Naive thymus-derived CD4-positive, alpha-beta T cell (primary cell): ENCODE data around the gene NEURL4. TPM values are rescaled to one million over a fixed set of nuclear protein-coding genes. Genes with fewer than 3 reads are reported as not detected.

Source experiments
- polyA plus RNA-seq, 2 donors: library from polyadenylated mRNA; unstranded; fragments of 300-500 nt; fragmentation: Illumina TruSeq; gene quantifications; one replicate each; pipeline ENCODE4 v1.2.3, GENCODE V29; 2021
- total RNA-seq, 6 experiments: library from RNA in 5 of 6; stranded (reverse) in 5 of 6; gene quantifications; 1 replicate in 5 of 6; 2 replicates in 1 of 6; pipeline ENCODE4 v1.2.3 and lab custom pipeline; 2021 to 2026

The NEURL4 gene
- total and polyA plus RNA-seq, 7 experiments from 2014 or later: 1.1 to 92.6 (median 50.0) TPM

Other genes with a start within 250 kb of the NEURL4 start
Only the 30 nearest of the 34 such genes appear.
- 10 to 100 TPM in 1 of 5 experiments, 1 to 10 TPM in 1, under 1 TPM in 1, not detected in 2; 0.27 to 15.0 (median 1.9) TPM for gene ASGR2, start 214.5 kb downstream of the NEURL4 start, total RNA-seq
- not detected for gene ASGR2, start 214.5 kb downstream of the NEURL4 start, polyA plus RNA-seq
- gene ASGR1, start 150.0 kb downstream of the NEURL4 start, total RNA-seq: 10 to 100 TPM in 1 of 5 experiments, 1 to 10 TPM in 1, under 1 TPM in 2, not detected in 1; 0.79 to 11.9 (median 1.3) TPM
- not detected for gene ASGR1, start 150.0 kb downstream of the NEURL4 start, polyA plus RNA-seq
- 10 to 100 TPM; 10.9 to 25.4 (median 16.5) TPM for gene DLG4, start 109.5 kb downstream of the NEURL4 start, total RNA-seq
- gene DLG4, start 109.5 kb downstream of the NEURL4 start, polyA plus RNA-seq: under 1 TPM; 0.26 to 0.83 TPM
- 100 to 1,000 TPM; 287 to 390 (median 339) TPM for gene ACADVL, start 109.4 kb downstream of the NEURL4 start, total RNA-seq
- gene ACADVL, start 109.4 kb downstream of the NEURL4 start, polyA plus RNA-seq: 10 to 100 TPM; 75.3 to 88.4 TPM
- 10 to 100 TPM; 51.2 to 91.5 (median 52.3) TPM for gene DVL2, start 94.8 kb downstream of the NEURL4 start, total RNA-seq
- 10 to 100 TPM; 15.1 to 31.1 TPM for gene DVL2, start 94.8 kb downstream of the NEURL4 start, polyA plus RNA-seq
- gene PHF23, start 89.9 kb downstream of the NEURL4 start, total RNA-seq: 10 to 100 TPM; 12.3 to 58.7 (median 55.2) TPM
- 10 to 100 TPM; 16.0 to 41.3 TPM for gene PHF23, start 89.9 kb downstream of the NEURL4 start, polyA plus RNA-seq
- 100 to 1,000 TPM; 214 to 427 (median 286) TPM for gene GABARAP, start 86.9 kb downstream of the NEURL4 start, total RNA-seq
- 100 to 1,000 TPM; 656 to 950 TPM for gene GABARAP, start 86.9 kb downstream of the NEURL4 start, polyA plus RNA-seq
- 100 to 1,000 TPM in 4 of 5 experiments, 10 to 100 TPM in 1; 96.8 to 173 (median 133) TPM for gene CTDNEP1, start 77.6 kb downstream of the NEURL4 start, total RNA-seq
- 10 to 100 TPM; 38.3 to 45.4 TPM for gene CTDNEP1, start 77.6 kb downstream of the NEURL4 start, polyA plus RNA-seq
- 10 to 100 TPM; 26.9 to 49.1 (median 32.9) TPM for gene ELP5, start 77.1 kb downstream of the NEURL4 start, total RNA-seq
- gene ELP5, start 77.1 kb downstream of the NEURL4 start, polyA plus RNA-seq: 10 to 100 TPM; 60.4 to 89.9 TPM
- gene CLDN7, start 66.9 kb downstream of the NEURL4 start, total RNA-seq: 1 to 10 TPM in 2 of 5 experiments, under 1 TPM in 3; 0.29 to 3.8 (median 0.81) TPM
- gene CLDN7, start 66.9 kb downstream of the NEURL4 start, polyA plus RNA-seq: 1 to 10 TPM; 1.7 to 2.9 TPM
- gene SLC2A4, start 47.6 kb downstream of the NEURL4 start, total RNA-seq: not detected
- not detected for gene SLC2A4, start 47.6 kb downstream of the NEURL4 start, polyA plus RNA-seq
- gene YBX2, start 34.7 kb downstream of the NEURL4 start, total RNA-seq: under 1 TPM in 3 of 5 experiments, not detected in 2; 0.27 to 0.64 (median 0.40) TPM
- not detected for gene YBX2, start 34.7 kb downstream of the NEURL4 start, polyA plus RNA-seq
- gene EIF5A, start 21.7 kb downstream of the NEURL4 start, total RNA-seq: 100 to 1,000 TPM; 237 to 666 (median 453) TPM
- 100 to 1,000 TPM; 158 to 558 TPM for gene EIF5A, start 21.7 kb downstream of the NEURL4 start, polyA plus RNA-seq
- 100 to 1,000 TPM in 3 of 5 experiments, 10 to 100 TPM in 2; 72.6 to 145 (median 107) TPM for gene GPS2, start 14.0 kb downstream of the NEURL4 start, total RNA-seq
- 100 to 1,000 TPM in 1 of 2 donors, 10 to 100 TPM in 1; 80.1 to 134 TPM for gene GPS2, start 14.0 kb downstream of the NEURL4 start, polyA plus RNA-seq
- 100 to 1,000 TPM; 482 to 708 (median 599) TPM for gene ACAP1, start 7.2 kb upstream of the NEURL4 start, total RNA-seq
- 100 to 1,000 TPM; 234 to 337 TPM for gene ACAP1, start 7.2 kb upstream of the NEURL4 start, polyA plus RNA-seq
- 10 to 100 TPM in 1 of 5 experiments, 1 to 10 TPM in 4; 2.7 to 13.7 (median 4.0) TPM for gene KCTD11, start 22.8 kb upstream of the NEURL4 start, total RNA-seq
- gene KCTD11, start 22.8 kb upstream of the NEURL4 start, polyA plus RNA-seq: 1 to 10 TPM in 1 of 2 donors, under 1 TPM in 1; 0.83 to 1.1 TPM
- gene TMEM95, start 25.8 kb upstream of the NEURL4 start, total RNA-seq: not detected
- not detected for gene TMEM95, start 25.8 kb upstream of the NEURL4 start, polyA plus RNA-seq
- gene TNK1, start 51.8 kb upstream of the NEURL4 start, total RNA-seq: 10 to 100 TPM in 4 of 5 experiments, 1 to 10 TPM in 1; 1.5 to 23.4 (median 13.9) TPM
- gene TNK1, start 51.8 kb upstream of the NEURL4 start, polyA plus RNA-seq: 1 to 10 TPM; 5.8 to 7.4 TPM
- 100 to 1,000 TPM in 1 of 5 experiments, 10 to 100 TPM in 4; 74.8 to 142 (median 85.0) TPM for gene PLSCR3, start 65.2 kb upstream of the NEURL4 start, total RNA-seq
- 100 to 1,000 TPM; 162 to 212 TPM for gene PLSCR3, start 65.2 kb upstream of the NEURL4 start, polyA plus RNA-seq
- 10 to 100 TPM; 31.5 to 58.5 (median 48.2) TPM for gene TMEM256, start 74.8 kb upstream of the NEURL4 start, total RNA-seq
- 10 to 100 TPM; 45.2 to 64.9 TPM for gene TMEM256, start 74.8 kb upstream of the NEURL4 start, polyA plus RNA-seq
- gene NLGN2, start 78.5 kb upstream of the NEURL4 start, total RNA-seq: 10 to 100 TPM in 3 of 5 experiments, 1 to 10 TPM in 2; 1.6 to 17.8 (median 11.9) TPM
- gene NLGN2, start 78.5 kb upstream of the NEURL4 start, polyA plus RNA-seq: under 1 TPM; 0.20 to 0.28 TPM
- gene SPEM1, start 91.0 kb upstream of the NEURL4 start, total RNA-seq: not detected
- not detected for gene SPEM1, start 91.0 kb upstream of the NEURL4 start, polyA plus RNA-seq
- not detected for gene SPEM2, start 96.3 kb upstream of the NEURL4 start, total RNA-seq
- gene SPEM2, start 96.3 kb upstream of the NEURL4 start, polyA plus RNA-seq: not detected
- not detected for gene SPEM3, start 99.5 kb upstream of the NEURL4 start, total RNA-seq
- gene SPEM3, start 99.5 kb upstream of the NEURL4 start, polyA plus RNA-seq: not detected
- 10 to 100 TPM in 3 of 5 experiments, 1 to 10 TPM in 2; 8.2 to 19.1 (median 16.5) TPM for gene TMEM102, start 106.1 kb upstream of the NEURL4 start, total RNA-seq
- 10 to 100 TPM in 1 of 2 donors, 1 to 10 TPM in 1; 8.5 to 26.1 TPM for gene TMEM102, start 106.1 kb upstream of the NEURL4 start, polyA plus RNA-seq
- 10 to 100 TPM in 1 of 5 experiments, 1 to 10 TPM in 4; 2.8 to 39.7 (median 3.4) TPM for gene FGF11, start 110.2 kb upstream of the NEURL4 start, total RNA-seq
- under 1 TPM in 1 of 2 donors, not detected in 1; 0.09 TPM for gene FGF11, start 110.2 kb upstream of the NEURL4 start, polyA plus RNA-seq
- 10 to 100 TPM in 1 of 5 experiments, 1 to 10 TPM in 4; 6.0 to 14.6 (median 7.2) TPM for gene CHRNB1, start 115.7 kb upstream of the NEURL4 start, total RNA-seq
- gene CHRNB1, start 115.7 kb upstream of the NEURL4 start, polyA plus RNA-seq: 10 to 100 TPM; 14.9 to 24.8 TPM
- 10 to 100 TPM; 30.3 to 89.2 (median 64.1) TPM for gene ZBTB4, start 150.3 kb upstream of the NEURL4 start, total RNA-seq
- 10 to 100 TPM; 15.3 to 25.5 TPM for gene ZBTB4, start 150.3 kb upstream of the NEURL4 start, polyA plus RNA-seq
- under 1 TPM in 1 of 5 experiments, not detected in 4; 0.16 TPM for gene SLC35G6, start 152.1 kb upstream of the NEURL4 start, total RNA-seq
- gene SLC35G6, start 152.1 kb upstream of the NEURL4 start, polyA plus RNA-seq: not detected
- gene POLR2A, start 155.0 kb upstream of the NEURL4 start, total RNA-seq: 100 to 1,000 TPM; 165 to 501 (median 225) TPM
- 10 to 100 TPM; 43.6 to 82.4 TPM for gene POLR2A, start 155.0 kb upstream of the NEURL4 start, polyA plus RNA-seq